ENCODE measurements around the gene SPRY4. TPM values are rescaled to one million over a fixed set of nuclear protein-coding genes. Genes with fewer than 3 reads are reported as not detected.

Gene SPRY4
- total RNA-seq, 2 donors from 2014 or later = 7.5 to 11.5 TPM

- Histone ChIP-seq H3K27ac (no peak overlapping the region), H3K27me3 (replicated peaks; ENCODE audit: insufficient read depth) (no peaks in the 10 kb centered on the region), H3K4me3 (no peak overlapping the region), H3K36me3 (no peaks in the 10 kb centered on the region), H3K9me3 (no peaks in the 10 kb centered on the region), H3K4me1 (replicated peaks) (no peaks in the 10 kb centered on the region)
- DNase-seq (ENCODE audit: low spot score) = no peak
- WGBS = 65% methylated on average over 23 of the region's 23 CpGs
- intact Hi-C loops (cut with DNase I) = no loop called here
- TF ChIP-seq POLR2AphosphoS5 (IDR thresholded peaks at IDR 0.05) = no peak
- no peak for TF ChIP-seq POLR2A (IDR thresholded peaks at IDR 0.05)
- no peak for TF ChIP-seq CTCF (IDR thresholded peaks at IDR 0.05)
Observed at GRCh38 chr5:142295084-142295758, 29.6 kb downstream of the SPRY4 start.

GRCh38 chr5:142293486-142293885 lies 31.3 kb downstream of the SPRY4 start:
- intact Hi-C loops (cut with DNase I) = no loop called here
- Histone ChIP-seq H3K4me3 (no peak overlapping the region), H3K27ac (no peak overlapping the region), H3K4me1 (replicated peaks) (no peaks in the 10 kb centered on the region), H3K36me3 (no peaks in the 10 kb centered on the region), H3K9me3 (no peaks in the 10 kb centered on the region), H3K27me3 (replicated peaks; ENCODE audit: insufficient read depth) (no peaks in the 10 kb centered on the region)
- DNase-seq (ENCODE audit: low spot score) = no peak
- TF ChIP-seq POLR2A (IDR thresholded peaks at IDR 0.05) = no peak
- no peak for TF ChIP-seq CTCF (IDR thresholded peaks at IDR 0.05)
- TF ChIP-seq POLR2AphosphoS5 (IDR thresholded peaks at IDR 0.05) = no peak
- WGBS = 83% methylated on average over 5 of the region's 5 CpGs

GRCh38 chr5:142292808-142293207 lies 32.0 kb downstream of the SPRY4 start:
- 94% methylated on average over 3 of the region's 3 CpGs for WGBS
- intact Hi-C loops (cut with DNase I) = no loop called here

GRCh38 chr5:142292249-142292648 lies 32.6 kb downstream of the SPRY4 start:
- H3K4me3 ChIP-seq = no peak overlapping the region
- DNase-seq (ENCODE audit: low spot score) = no peak
- no peak overlapping the region for H3K27ac ChIP-seq
- no peaks in the 10 kb centered on the region for H3K9me3 ChIP-seq
- TF ChIP-seq POLR2AphosphoS5 (IDR thresholded peaks at IDR 0.05) (no peak), CTCF (IDR thresholded peaks at IDR 0.05) (no peak), POLR2A (IDR thresholded peaks at IDR 0.05) (no peak)
- no peaks in the 10 kb centered on the region for H3K4me1 ChIP-seq (replicated peaks)
- no peaks in the 10 kb centered on the region for H3K36me3 ChIP-seq
- 92% methylated on average over 5 of the region's 5 CpGs for WGBS
- H3K27me3 ChIP-seq (replicated peaks; ENCODE audit: insufficient read depth) = no peaks in the 10 kb centered on the region
- intact Hi-C loops (cut with DNase I) = no loop called here

More at GRCh38 chr5:142292808-142293207, 32.0 kb downstream of the SPRY4 start:
- no peak for DNase-seq (ENCODE audit: low spot score)
- no peaks in the 10 kb centered on the region for H3K9me3 ChIP-seq
- no peak overlapping the region for H3K4me3 ChIP-seq
- H3K36me3 ChIP-seq = no peaks in the 10 kb centered on the region
- H3K27ac ChIP-seq = no peak overlapping the region
- H3K27me3 ChIP-seq (replicated peaks; ENCODE audit: insufficient read depth) = no peaks in the 10 kb centered on the region
- TF ChIP-seq CTCF (IDR thresholded peaks at IDR 0.05) = no peak
- TF ChIP-seq POLR2A (IDR thresholded peaks at IDR 0.05) = no peak
- no peak for TF ChIP-seq POLR2AphosphoS5 (IDR thresholded peaks at IDR 0.05)
- H3K4me1 ChIP-seq (replicated peaks) = no peaks in the 10 kb centered on the region
